Measurements from ENCODE around the gene GPR39. TPM values are rescaled to one million over a fixed set of nuclear protein-coding genes. Genes with fewer than 3 reads are reported as not detected.

The GPR39 gene
- total RNA-seq, 3 donors from 2014 or later (not counting 1 experiment from before 2014, with no cell fraction given): not detected

DNA sequence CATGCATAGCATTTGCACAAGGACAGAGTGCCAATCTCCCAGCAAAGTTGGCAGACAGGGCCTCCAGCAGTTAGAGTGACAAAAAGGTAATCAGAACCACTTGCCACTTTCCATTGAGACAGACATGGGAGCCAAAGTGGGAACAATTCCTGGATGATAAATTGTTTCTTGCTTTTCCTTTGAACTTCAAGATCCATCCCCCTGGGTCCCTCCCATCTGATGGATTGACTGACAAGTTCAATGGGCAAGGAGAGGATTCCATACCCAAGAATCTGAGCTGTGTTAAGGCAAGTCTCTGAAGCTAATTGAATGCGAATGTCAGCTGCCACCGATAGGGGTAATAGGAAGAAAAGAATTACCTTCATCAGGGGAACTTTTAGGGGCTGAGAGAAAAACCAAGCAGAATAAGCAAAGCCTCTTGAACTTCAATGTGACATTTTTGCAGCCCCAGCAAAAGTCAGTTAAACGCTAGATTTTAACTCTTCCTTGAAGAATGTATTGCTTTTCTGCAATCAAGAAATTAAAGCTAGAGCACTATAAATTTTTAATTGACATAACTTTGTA, 156.9 kb downstream of the GPR39 start:
- no peaks in the 10 kb centered on the region for H3K27me3 ChIP-seq (ENCODE audit: control insufficient read depth, insufficient read depth, low read length)
- H3K4me1 Mint-ChIP-seq: no peaks in the 10 kb centered on the region
- H3K4me3 ChIP-seq (ENCODE audit: low read length): no peak overlapping the region
- H3K27me3 Mint-ChIP-seq (ENCODE audit: low read depth in 2 of 2): no peaks in the 10 kb centered on the region
- peaks cover 3% of the 10 kb centered on the region for H3K9me3 ChIP-seq (ENCODE audit: control insufficient read depth, insufficient read depth, low read length)
- TF ChIP-seq, protein P1, sequence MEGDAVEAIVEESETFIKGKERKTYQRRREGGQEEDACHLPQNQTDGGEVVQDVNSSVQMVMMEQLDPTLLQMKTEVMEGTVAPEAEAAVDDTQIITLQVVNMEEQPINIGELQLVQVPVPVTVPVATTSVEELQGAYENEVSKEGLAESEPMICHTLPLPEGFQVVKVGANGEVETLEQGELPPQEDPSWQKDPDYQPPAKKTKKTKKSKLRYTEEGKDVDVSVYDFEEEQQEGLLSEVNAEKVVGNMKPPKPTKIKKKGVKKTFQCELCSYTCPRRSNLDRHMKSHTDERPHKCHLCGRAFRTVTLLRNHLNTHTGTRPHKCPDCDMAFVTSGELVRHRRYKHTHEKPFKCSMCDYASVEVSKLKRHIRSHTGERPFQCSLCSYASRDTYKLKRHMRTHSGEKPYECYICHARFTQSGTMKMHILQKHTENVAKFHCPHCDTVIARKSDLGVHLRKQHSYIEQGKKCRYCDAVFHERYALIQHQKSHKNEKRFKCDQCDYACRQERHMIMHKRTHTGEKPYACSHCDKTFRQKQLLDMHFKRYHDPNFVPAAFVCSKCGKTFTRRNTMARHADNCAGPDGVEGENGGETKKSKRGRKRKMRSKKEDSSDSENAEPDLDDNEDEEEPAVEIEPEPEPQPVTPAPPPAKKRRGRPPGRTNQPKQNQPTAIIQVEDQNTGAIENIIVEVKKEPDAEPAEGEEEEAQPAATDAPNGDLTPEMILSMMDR (IDR thresholded peaks at IDR 0.05): no peak
- no peaks in the 10 kb centered on the region for H3K4me1 ChIP-seq (ENCODE audit: control insufficient read depth, insufficient read depth, low read length)
- no peak overlapping the region for H3K27ac ChIP-seq (ENCODE audit: low read length)
- H3K4me3 Mint-ChIP-seq: no peak overlapping the region
- no peaks in the 10 kb centered on the region for H3K36me3 Mint-ChIP-seq
- no peaks in the 10 kb centered on the region for H3K36me3 ChIP-seq (ENCODE audit: control insufficient read depth, insufficient read depth, low read length)
- intact Hi-C loops (cut with micrococcal nuclease): no loop called here
- DNase-seq (no peak), ATAC-seq (no peak)
- no peak overlapping the region for H3K27ac Mint-ChIP-seq
- 84% methylated on average over 3 of the region's 3 CpGs for WGBS (ENCODE audit: insufficient coverage)
- peaks cover 3 to 5% of the 10 kb centered on the region in 2 donors for H3K9me3 Mint-ChIP-seq

DNA sequence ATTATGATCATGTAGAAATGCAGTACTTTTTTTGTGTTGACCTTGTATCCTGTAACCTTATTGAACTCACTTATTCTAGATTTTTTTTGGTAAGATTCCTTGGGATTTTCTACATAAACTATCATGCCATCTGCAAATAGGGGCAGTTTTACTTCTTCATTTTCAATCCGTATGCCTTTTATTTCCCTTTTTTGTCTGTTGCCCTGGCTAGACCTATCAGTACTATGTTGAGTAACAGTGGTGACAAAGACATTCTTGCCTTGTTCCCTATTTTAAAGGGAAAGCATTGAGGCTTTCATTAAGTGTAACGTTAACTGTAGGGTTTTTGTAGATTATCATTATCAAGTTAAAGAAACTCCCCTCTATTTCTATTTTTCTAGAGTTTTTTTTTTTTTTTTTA, 161.1 kb downstream of the GPR39 start:
- H3K4me1 Mint-ChIP-seq: no peaks in the 10 kb centered on the region
- WGBS (ENCODE audit: insufficient coverage): 0% methylated on average over 1 of the region's 2 CpGs
- H3K4me3 Mint-ChIP-seq: no peak overlapping the region
- Histone ChIP-seq H3K9me3 (ENCODE audit: control insufficient read depth, insufficient read depth, low read length) (no peaks in the 10 kb centered on the region), H3K27ac (ENCODE audit: low read length) (no peak overlapping the region), H3K4me1 (ENCODE audit: control insufficient read depth, insufficient read depth, low read length) (no peaks in the 10 kb centered on the region), H3K27me3 (ENCODE audit: control insufficient read depth, insufficient read depth, low read length) (no peaks in the 10 kb centered on the region), H3K4me3 (ENCODE audit: low read length) (no peak overlapping the region), H3K36me3 (ENCODE audit: control insufficient read depth, insufficient read depth, low read length) (no peaks in the 10 kb centered on the region)
- TF ChIP-seq, protein P1 (IDR thresholded peaks at IDR 0.05): no peak
- H3K27ac Mint-ChIP-seq: no peak overlapping the region
- intact Hi-C loops (cut with micrococcal nuclease): no loop called here
- ATAC-seq (no peak), DNase-seq (no peak)
- H3K36me3 Mint-ChIP-seq: no peaks in the 10 kb centered on the region
- peaks cover 3 to 4% of the 10 kb centered on the region in 2 donors for H3K9me3 Mint-ChIP-seq
- H3K27me3 Mint-ChIP-seq (ENCODE audit: low read depth in 2 of 2): no peaks in the 10 kb centered on the region

DNA sequence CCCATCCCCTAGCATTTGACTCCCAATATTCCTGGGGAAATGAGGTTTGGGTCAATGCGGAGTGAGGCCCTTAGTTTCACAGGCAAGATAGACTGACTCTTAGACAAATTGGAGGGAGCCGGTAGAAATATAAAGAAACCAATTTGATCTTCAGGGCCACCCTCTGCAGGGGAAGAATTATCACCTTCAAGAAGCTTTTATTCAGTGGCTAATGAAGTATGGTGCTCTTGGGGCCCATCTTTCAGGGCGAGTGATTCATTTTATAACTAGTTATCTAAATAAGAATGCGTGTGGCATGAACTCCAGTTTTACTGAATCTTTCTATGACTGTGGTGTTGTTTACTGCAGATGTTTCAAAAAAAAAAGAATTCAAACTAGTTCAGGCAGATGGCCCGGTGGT, 165.0 kb downstream of the GPR39 start:
- intact Hi-C loops (cut with micrococcal nuclease): no loop called here
- WGBS (ENCODE audit: insufficient coverage): 74% methylated on average over 5 of the region's 5 CpGs
- Histone ChIP-seq H3K4me1 (ENCODE audit: control insufficient read depth, insufficient read depth, low read length) (no peaks in the 10 kb centered on the region), H3K4me3 (ENCODE audit: low read length) (no peak overlapping the region), H3K27ac (ENCODE audit: low read length) (no peak overlapping the region), H3K36me3 (ENCODE audit: control insufficient read depth, insufficient read depth, low read length) (no peaks in the 10 kb centered on the region), H3K27me3 (ENCODE audit: control insufficient read depth, insufficient read depth, low read length) (no peaks in the 10 kb centered on the region), H3K9me3 (ENCODE audit: control insufficient read depth, insufficient read depth, low read length) (no peaks in the 10 kb centered on the region)
- no peak overlapping the region for H3K4me3 Mint-ChIP-seq
- H3K9me3 Mint-ChIP-seq: peaks cover 5 to 6% of the 10 kb centered on the region in 2 donors
- H3K4me1 Mint-ChIP-seq: no peaks in the 10 kb centered on the region
- TF ChIP-seq, protein P1 (IDR thresholded peaks at IDR 0.05): no peak
- no peak for DNase-seq
- no peak overlapping the region for H3K27ac Mint-ChIP-seq
- no peaks in the 10 kb centered on the region for H3K36me3 Mint-ChIP-seq
- no peak for ATAC-seq
- no peaks in the 10 kb centered on the region for H3K27me3 Mint-ChIP-seq (ENCODE audit: low read depth in 2 of 2)

Measured in natural killer cell (primary cell).